HepG2 (cell line): ENCODE data around the gene CD8A. TPM values are rescaled to one million over a fixed set of nuclear protein-coding genes. Genes with fewer than 3 reads are reported as not detected.
A peak's percentile ranks its signal among the peaks of the same experiment; 100 is the strongest.

ENCODE experiments used
- ATAC-seq: fragments of 200-7000 bp; cut with Tn5 transposase; 3 replicates; pipeline ENCODE4 v1.9.1; 2020; ENCODE audit warnings: mild to moderate bottlenecking, moderate library complexity
- BruUV-seq: library from RNA; stranded (reverse); fragments of 400-500 nt; replicated peaks from 2 replicates; lab custom pipeline; 2021; lab: Mats Ljungman, UMichigan
- CTCF ChIA-PET: fragments of 300-600 bp; formaldehyde crosslinking; extraction: SDS; loops from one replicate; lab custom pipeline; 2021; ENCODE audit warnings: low total read pairs, inconsistent platforms, low intra/inter-chr PET ratio; lab: Yijun Ruan, JAX
- POLR2A ChIA-PET: fragments of 350-600 bp; sonication (Branson Sonifier 250); formaldehyde crosslinking; loops from one replicate; lab custom pipeline; 2020; ENCODE audit warnings: antibody characterized with exemption, inconsistent platforms; lab: Yijun Ruan, JAX
- DNase-seq: peaks from one replicate; pipeline ENCODE4 v3.0.0-alpha.2; 2015; ENCODE audit warnings: low spot score
- FAIRE-seq: peaks from 3 replicates; lab custom pipeline; 2011; peaks lifted over from hg19 to GRCh38; lab: Jason Lieb, UNC
- H2AFZ ChIP-seq: one replicate; pipeline ENCODE4 v1.6.1; 2011; ENCODE audit warnings: low read length, inconsistent platforms
- H3K27ac ChIP-seq: fragments of 300-600 bp; 3 replicates; pipeline ENCODE4 v1.8.0; 2011; ENCODE audit warnings: mixed run types, mild to moderate bottlenecking, mixed read lengths, low read length, inconsistent platforms; ENCODE audit not compliant: insufficient read depth; ENCODE audit errors: extremely low read length
- H3K27me3 ChIP-seq, 2 experiments: fragments of 200-600 bp in 1 of 2; 2 replicates in 1 of 2; 3 replicates in 1 of 2; pipeline versions ENCODE4 v1.6.0 to v1.8.0; 2011; ENCODE audit warnings: low read length in 2 of 2, mild to moderate bottlenecking in 2 of 2, moderate library complexity in 2 of 2, inconsistent platforms in 1 of 2; ENCODE audit not compliant: insufficient read depth in 2 of 2, control insufficient read depth in 1 of 2
- H3K36me3 ChIP-seq, 2 experiments: fragments of 200-600 bp in 1 of 2; replicated peaks in 1 of 2; 2 replicates in 1 of 2; 3 replicates in 1 of 2; pipeline versions ENCODE4 v1.5.1 to v1.8.0; 2011; ENCODE audit warnings: low read length in 2 of 2, inconsistent platforms in 1 of 2; ENCODE audit not compliant: insufficient read depth in 2 of 2, control insufficient read depth in 1 of 2
- H3K4me1 ChIP-seq: 2 replicates; pipeline ENCODE4 v1.5.1; 2012; ENCODE audit warnings: low read length, inconsistent platforms; ENCODE audit not compliant: insufficient read depth
- H3K4me2 ChIP-seq: 2 replicates; pipeline ENCODE4 v1.6.0; 2011; ENCODE audit warnings: low read depth, low read length, inconsistent platforms
- H3K4me3 ChIP-seq, 3 experiments: fragments of 200-600 bp in 1 of 3; sonication (generic), shearing (Covaris generic) in 1 of 3; replicated peaks in 1 of 3; 2 replicates each; pipeline ENCODE4 v1.5.1; 2011 to 2016; ENCODE audit warnings: low read length in 3 of 3, inconsistent platforms in 2 of 3, low read depth in 2 of 3, mild to moderate bottlenecking in 2 of 3, control low read depth in 1 of 3, mixed read lengths in 1 of 3; ENCODE audit not compliant: insufficient read depth in 1 of 3
- H3K79me2 ChIP-seq: one replicate; pipeline ENCODE4 v1.6.1; 2011; ENCODE audit warnings: low read length, inconsistent platforms; ENCODE audit not compliant: insufficient read depth
- H3K9ac ChIP-seq: 2 replicates; pipeline ENCODE4 v1.6.0; 2011; ENCODE audit warnings: mild to moderate bottlenecking, low read depth, low read length, inconsistent platforms; ENCODE audit not compliant: insufficient read depth
- H3K9me3 ChIP-seq: 2 replicates; pipeline ENCODE4 v1.5.1; 2012; ENCODE audit warnings: mild to moderate bottlenecking, low read length
- H4K20me1 ChIP-seq: 2 replicates; pipeline ENCODE4 v1.6.0; 2011; ENCODE audit warnings: inconsistent platforms, mild to moderate bottlenecking, low read length, moderate library complexity; ENCODE audit not compliant: insufficient read depth
- CREM ChIP-seq, 2 experiments: sonication (generic) in 1 of 2; formaldehyde crosslinking in 1 of 2; IDR thresholded peaks; 2 replicates each; pipeline versions ENCODE4 v1.4.0 to v1.6.1; 2016 to 2020; ENCODE audit warnings: antibody characterized with exemption in 1 of 2, mild to moderate bottlenecking in 1 of 2, missing genetic modification reagents in 1 of 2
- CTCF ChIP-seq: sonication (generic); formaldehyde crosslinking; IDR thresholded peaks from 2 replicates; pipeline ENCODE4 v1.5.0; 2020; ENCODE audit warnings: mild to moderate bottlenecking, missing genetic modification reagents, moderate library complexity
- ELF4 ChIP-seq: sonication (generic); formaldehyde crosslinking; IDR thresholded peaks from 2 replicates; pipeline ENCODE4 v1.5.0; 2020; ENCODE audit warnings: missing genetic modification reagents, mild to moderate bottlenecking, moderate library complexity, borderline replicate concordance
- EP300 ChIP-seq, 3 experiments: sonication (generic) in 1 of 3; formaldehyde crosslinking in 1 of 3; IDR thresholded peaks; 2 replicates each; pipeline versions ENCODE4 v1.5.1 to v1.6.1; 2011 to 2020; ENCODE audit warnings: low read depth in 2 of 3, low read length in 2 of 3, borderline replicate concordance in 1 of 3, improper control_type of control experiment in 1 of 3, mild to moderate bottlenecking in 1 of 3, missing genetic modification reagents in 1 of 3, moderate library complexity in 1 of 3
- HMGXB4 ChIP-seq, 2 experiments: sonication (generic) in 1 of 2; formaldehyde crosslinking in 1 of 2; IDR thresholded peaks; 2 replicates each; pipeline versions ENCODE4 v1.4.0 to v1.6.1; 2018 to 2020; ENCODE audit warnings: missing genetic modification reagents in 2 of 2, borderline replicate concordance in 1 of 2, low read depth in 1 of 2, mild to moderate bottlenecking in 1 of 2, missing biosample characterization in 1 of 2
- MEF2D ChIP-seq: sonication (generic); formaldehyde crosslinking; IDR thresholded peaks from 2 replicates; pipeline ENCODE4 v1.5.1; 2020; ENCODE audit warnings: mild to moderate bottlenecking, missing genetic modification reagents
- RAD21 ChIP-seq: fragments of 450-650 bp; formaldehyde crosslinking; IDR thresholded peaks from 2 replicates; pipeline ENCODE4 v1.5.0; 2020; ENCODE audit warnings: mild to moderate bottlenecking
- SMC3 ChIP-seq: IDR thresholded peaks from 2 replicates; pipeline ENCODE4 v1.6.1; 2011; ENCODE audit warnings: low read length, improper control_type of control experiment
- STAG1 ChIP-seq: sonication (generic); formaldehyde crosslinking; IDR thresholded peaks from 2 replicates; pipeline ENCODE4 v1.4.0; 2020; ENCODE audit warnings: missing genetic modification reagents
- TGIF2 ChIP-seq: IDR thresholded peaks from 2 replicates; pipeline ENCODE4 v1.6.1; 2016; ENCODE audit warnings: control low read depth, missing compliant biosample characterization
- XRCC5 ChIP-seq: fragments of 200-400 bp; formaldehyde crosslinking; optimal IDR thresholded peaks from 2 replicates; pipeline ENCODE3; 2017; ENCODE audit warnings: mild to moderate bottlenecking, low read length
- ZNF335 ChIP-seq: sonication (generic); formaldehyde crosslinking; IDR thresholded peaks from 2 replicates; pipeline ENCODE4 v1.4.0; 2020; ENCODE audit warnings: missing genetic modification reagents
- ZNF556 ChIP-seq: sonication (generic); formaldehyde crosslinking; IDR thresholded peaks from 2 replicates; pipeline ENCODE4 v1.4.0; 2020; ENCODE audit warnings: mild to moderate bottlenecking, missing genetic modification reagents, borderline replicate concordance
- WGBS: methylation state at CpG from one replicate; pipeline ENCODE4 v1.1.6; 2017; ENCODE audit warnings: low lambda C conversion rate; 5-methylcytosine and 5-hydroxymethylcytosine counted together
- in situ Hi-C: cut with HindIII; loops from 2 replicates; pipeline ENCODE4 v1.10.0; 2017; ENCODE audit warnings: low pct_unique_long_range_greater_than_20kb; ENCODE audit not compliant: extremely low pct_ligation_motif_present
- intact Hi-C: fragments of 100-400 bp; cut with micrococcal nuclease; formaldehyde crosslinking; loops from one replicate; pipeline ENCODE4 v1.10.0; 2022; ENCODE audit not compliant: unreplicated experiment
- polyA plus RNA-seq, 8 experiments: library from polyadenylated mRNA; depleted of rRNA in 3 of 8; stranded (reverse) in 7 of 8; unstranded in 1 of 8; fragments of >200 nt; fragmentation: Illumina TruSeq in 4 of 8; extraction: Trizol in 4 of 8; gene quantifications; 2 replicates each; pipeline versions ENCODE4 v1.2.1 to v1.2.3, GENCODE V29; 2011 to 2016; ENCODE audit warnings: low read depth in 4 of 8, missing spikeins in 1 of 8, mixed read lengths in 1 of 8; ENCODE audit not compliant: insufficient read depth in 1 of 8
- total RNA-seq, 5 experiments: library from RNA; depleted of rRNA; stranded (reverse); fragments of >200 nt; fragmentation: Illumina TruSeq; extraction: Trizol; gene quantifications; 2 replicates each; pipeline ENCODE4 v1.2.3, GENCODE V29; 2016; ENCODE audit warnings: low read depth in 1 of 5

The CD8A gene
- total and polyA plus RNA-seq, 2 of the 13 experiments (the other 11 are each of a cell fraction or from before 2014, with no cell fraction given) = 0.09 TPM; not detected in 1

- POLR2A ChIA-PET = no interaction called here
Measured at GRCh38 chr2:86764661-86765309, 25.9 kb downstream of the CD8A start.

More at GRCh38 chr2:86764661-86765309, 25.9 kb downstream of the CD8A start:
- in situ Hi-C loops = no loop called here
- H3K4me1 ChIP-seq = no peaks in the 10 kb centered on the region
- CTCF ChIA-PET = no interaction called here
- no peak overlapping the region for H2AFZ ChIP-seq
- peaks cover 17 to 53% of the 10 kb centered on the region in 2 experiments for H3K36me3 ChIP-seq
- FAIRE-seq (peak; percentile 77), DNase-seq (peak; percentile 43), ATAC-seq (peak; percentile 89)
- no peak overlapping the region for H3K27ac ChIP-seq
- no TSS peak for BruUV-seq
- no peaks in the 10 kb centered on the region for H3K9me3 ChIP-seq
- H3K4me3 ChIP-seq = no peak overlapping the region
- H3K4me2 ChIP-seq = no peak overlapping the region
- H3K79me2 ChIP-seq = peaks cover 5% of the 10 kb centered on the region
- H3K9ac ChIP-seq = no peak overlapping the region
- WGBS = 68% methylated on average over 4 of the region's 4 CpGs
- TF ChIP-seq TGIF2 = 0 out of 2 replicates have a peak, but pooled peaks have one; percentile 20
- TF ChIP-seq RAD21 (CRISPR knock-in tag) = peak; percentile 72
- TF ChIP-seq ELF4 (CRISPR knock-in tag) = 0 out of 2 replicates have a peak, but pooled peaks have one; percentile 9
- no peak for TF ChIP-seq CREM (IDR thresholded peaks at IDR 0.05)
- no peak for TF ChIP-seq CREM (CRISPR knock-in tag; IDR thresholded peaks at IDR 0.05)
- peak; percentile 70 for TF ChIP-seq SMC3
- no peak for TF ChIP-seq EP300 (IDR thresholded peaks at IDR 0.05; ENCODE audit: low read depth in 2 of 2, low read length in 2 of 2)
- no peak for TF ChIP-seq EP300 (CRISPR knock-in tag; IDR thresholded peaks at IDR 0.05; ENCODE audit: borderline replicate concordance)
- 0 out of 2 replicates have a peak, but pooled peaks have one; percentile 28 for TF ChIP-seq MEF2D
- TF ChIP-seq STAG1 (CRISPR knock-in tag) = peak; percentile 74
- peak; percentile 27 for TF ChIP-seq XRCC5
- TF ChIP-seq ZNF556 (CRISPR knock-in tag) = no peak
- peak; percentile 76 for TF ChIP-seq CTCF (CRISPR knock-in tag)
- no peak for TF ChIP-seq ZNF335
- TF ChIP-seq HMGXB4 (CRISPR knock-in tag; IDR thresholded peaks at IDR 0.05; ENCODE audit: borderline replicate concordance in 1 of 2, low read depth in 1 of 2) = peak in 1 of 2 experiments; percentile 50; a peak in 1 of 4 replicates
- H3K27me3 ChIP-seq = no peaks in the 10 kb centered on the region
- intact Hi-C loops = loop anchor here (1.0 to 5.0 kb wide), 2 partner anchors 43 to 246 kb away; no protein-coding TSS in a partner anchor
- peaks cover 6% of the 10 kb centered on the region; the same call in 1 of the 2 replicates for H4K20me1 ChIP-seq
